HG03135 (cell line): ENCODE results near the gene CPLX1.
"Not testable (repeated sequence)": the region's sequence is repeated elsewhere in the genome, so short reads cannot be mapped to it uniquely, and the experiment has no call there.

ENCODE experiments used
- ATAC-seq: cut with Tn5 transposase; IDR thresholded peaks from one replicate; pipeline ENCODE4 v1.9.1; 2021; ENCODE audit warnings: mild to moderate bottlenecking, moderate library complexity; ENCODE audit not compliant: unreplicated experiment

The CPLX1 gene

DNA sequence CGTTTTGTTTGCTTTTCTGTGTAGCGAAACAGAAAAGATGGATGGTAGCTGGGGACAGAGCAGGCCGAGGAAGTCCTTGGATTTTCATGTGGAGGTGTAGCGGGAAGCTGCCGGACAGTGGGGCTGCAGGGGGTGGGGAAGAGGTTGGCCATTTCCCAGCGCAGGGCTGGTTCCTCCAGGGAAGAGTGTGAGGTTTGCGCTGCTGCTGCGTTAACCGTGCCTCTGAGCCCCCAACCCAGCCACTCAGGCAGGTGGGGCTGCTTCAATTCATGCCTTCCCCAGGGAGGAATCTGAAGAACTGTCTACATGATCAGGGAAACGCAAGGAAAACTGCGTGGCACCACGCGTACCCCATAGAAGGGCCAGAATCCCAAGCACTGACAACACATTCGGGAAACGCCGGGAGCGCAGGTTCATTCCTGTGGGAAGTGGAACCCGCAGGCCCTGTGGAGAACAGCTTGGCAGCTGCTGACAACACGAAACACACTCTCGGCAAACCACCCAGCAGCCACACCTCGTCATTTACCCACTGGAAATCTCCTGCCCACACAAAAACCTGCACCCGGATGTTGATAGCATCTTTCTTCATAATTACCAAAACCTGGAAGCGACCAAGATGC, 62.6 kb downstream of the CPLX1 start:
- ATAC-seq = no peak

DNA sequence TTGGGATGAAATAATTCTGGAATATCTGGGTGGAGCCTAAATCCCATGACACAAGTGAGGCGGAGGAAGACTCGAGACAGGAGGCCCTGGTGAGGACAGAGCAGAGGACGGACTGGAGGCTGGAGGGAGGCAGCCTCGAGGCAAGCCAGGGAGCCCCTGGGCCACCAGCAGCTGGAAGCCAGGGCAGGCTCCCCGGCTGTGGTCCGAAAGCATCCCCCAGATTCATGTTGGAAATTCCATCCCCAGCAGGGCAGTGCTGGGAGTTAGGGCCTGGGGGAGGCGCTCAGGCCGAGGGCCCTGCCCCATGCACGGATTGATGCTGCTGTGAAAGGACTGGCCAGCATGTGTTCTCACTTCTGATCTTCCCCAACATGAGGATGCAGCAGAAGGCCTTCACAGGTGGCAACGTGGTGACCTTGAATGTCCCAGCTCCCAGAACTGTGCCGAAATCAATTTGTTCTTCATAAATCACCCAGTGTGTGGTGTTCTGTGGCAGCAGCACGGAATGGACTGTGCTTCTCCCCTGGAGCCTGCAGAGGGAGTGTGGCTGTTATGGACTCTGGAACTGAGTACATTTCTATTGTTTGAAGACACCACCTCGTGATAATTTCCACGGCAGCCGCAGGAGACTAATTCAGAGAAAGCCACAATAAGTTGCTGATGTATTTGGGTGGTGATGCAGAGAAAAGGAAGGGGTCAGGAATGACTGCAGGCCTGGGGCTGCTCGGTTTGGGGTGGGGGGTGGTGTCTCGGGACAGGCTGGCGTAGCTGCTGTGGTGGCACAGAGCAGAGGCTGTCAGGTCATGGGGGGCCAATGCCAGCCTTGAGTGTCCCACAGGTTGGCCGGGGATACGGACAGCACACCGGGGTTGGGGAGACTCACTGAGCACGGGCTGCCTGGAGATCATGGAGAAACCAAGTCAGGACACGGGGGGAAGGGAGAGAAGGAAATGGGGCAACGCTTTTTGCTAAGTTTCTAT, 63.4 kb downstream of the CPLX1 start:
- no peak for ATAC-seq

DNA sequence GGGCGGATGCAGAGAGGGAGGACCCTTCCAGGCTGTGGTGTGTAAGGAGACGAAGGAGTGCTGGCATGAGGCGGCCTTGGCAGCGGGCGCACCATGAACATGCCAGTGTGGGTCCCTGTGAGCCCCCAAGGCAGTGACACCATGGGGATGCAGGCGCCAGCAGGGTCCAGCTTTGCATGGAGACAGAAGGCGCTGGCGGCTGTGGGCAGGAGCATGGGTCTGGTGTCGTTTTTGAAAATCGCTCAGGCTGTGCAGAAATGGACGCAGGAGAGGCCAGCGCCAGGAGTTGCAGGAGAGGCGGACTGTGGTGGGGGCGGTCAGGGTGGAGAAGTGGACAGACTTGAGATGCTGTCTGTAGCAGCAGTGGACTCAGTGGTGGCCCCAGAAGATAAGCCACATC, 64.2 kb downstream of the CPLX1 start:
- ATAC-seq = no peak

DNA sequence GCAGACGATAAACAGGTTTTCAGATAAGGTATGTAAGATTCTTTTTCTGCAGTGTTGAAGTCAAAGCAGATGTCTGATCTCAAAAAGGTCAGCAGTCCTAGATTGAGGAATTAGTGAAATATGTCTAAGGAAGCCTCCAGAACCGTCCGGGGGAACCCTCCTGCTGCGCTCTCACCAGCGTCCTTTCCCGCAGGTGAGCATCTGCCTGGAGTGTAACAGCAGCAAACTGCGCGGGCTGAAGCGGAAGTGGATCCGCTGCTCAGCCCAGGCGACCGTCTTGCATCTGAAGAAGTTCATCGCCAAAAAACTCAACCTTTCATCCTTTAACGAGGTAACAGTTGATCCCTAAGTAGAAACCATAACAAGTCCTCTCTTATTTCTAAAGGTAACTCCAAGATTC, 64.8 kb downstream of the CPLX1 start:
- no peak for ATAC-seq

DNA sequence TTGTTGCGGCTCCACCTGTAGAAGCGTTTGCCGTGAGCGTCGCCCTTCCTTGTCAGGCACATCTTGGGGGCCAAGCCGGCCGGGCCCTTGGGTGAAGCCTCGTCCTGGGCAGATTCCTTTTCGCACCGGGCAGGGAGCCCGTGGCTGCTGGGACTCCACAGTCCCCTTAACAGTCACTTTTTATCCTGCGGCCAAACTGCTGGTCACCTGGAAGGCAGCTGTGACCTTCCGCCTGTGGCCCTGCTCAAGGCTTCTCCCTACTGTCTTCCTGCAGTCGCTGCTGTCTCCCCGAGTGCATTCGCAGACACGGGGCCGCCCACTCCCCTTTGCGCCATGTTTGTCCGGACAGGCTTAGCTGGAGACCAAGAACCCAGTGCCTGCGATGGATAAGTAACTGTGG, 65.3 kb downstream of the CPLX1 start:
- no peak for ATAC-seq

DNA sequence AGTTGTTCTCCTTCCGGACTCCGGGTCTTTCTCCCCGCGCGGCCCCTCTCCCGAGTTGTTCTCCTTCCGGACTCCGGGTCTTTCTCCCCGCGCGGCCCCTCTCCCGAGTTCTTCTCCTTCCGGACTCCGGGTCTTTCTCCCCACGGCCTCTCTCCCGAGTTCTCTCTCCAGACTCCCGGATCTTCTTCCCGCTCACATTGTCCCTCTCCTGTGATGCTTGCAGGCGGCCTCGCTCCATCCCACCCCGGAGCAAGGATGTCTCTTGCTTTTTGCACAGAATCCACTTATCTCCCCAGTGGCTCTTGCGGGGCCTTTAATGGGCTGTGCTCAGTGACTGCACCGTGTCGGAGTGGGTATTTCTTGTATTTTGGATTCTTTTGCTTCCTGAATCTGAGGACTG, 66.1 kb downstream of the CPLX1 start:
- ATAC-seq = not testable (repeated sequence)

DNA sequence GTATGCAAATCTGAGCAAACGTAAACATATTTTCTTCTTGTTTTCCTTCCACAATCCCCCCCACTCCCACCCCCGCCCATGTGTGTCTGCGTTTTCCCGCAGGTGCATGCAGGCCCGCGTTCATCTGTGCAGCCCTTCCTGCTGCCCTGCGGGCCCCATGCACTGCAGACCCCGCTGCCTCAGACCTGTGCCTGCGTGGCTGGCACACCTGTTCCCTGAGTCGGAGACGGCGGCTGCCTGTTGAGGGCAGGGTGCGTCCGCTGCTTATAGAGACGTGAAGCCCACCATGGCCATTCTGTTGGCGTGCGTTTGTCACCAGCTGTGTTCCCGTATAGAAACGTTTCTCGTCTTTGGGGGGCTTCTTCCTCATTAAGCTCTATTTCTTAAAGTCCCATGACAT, 68.8 kb downstream of the CPLX1 start:
- no peak for ATAC-seq

DNA sequence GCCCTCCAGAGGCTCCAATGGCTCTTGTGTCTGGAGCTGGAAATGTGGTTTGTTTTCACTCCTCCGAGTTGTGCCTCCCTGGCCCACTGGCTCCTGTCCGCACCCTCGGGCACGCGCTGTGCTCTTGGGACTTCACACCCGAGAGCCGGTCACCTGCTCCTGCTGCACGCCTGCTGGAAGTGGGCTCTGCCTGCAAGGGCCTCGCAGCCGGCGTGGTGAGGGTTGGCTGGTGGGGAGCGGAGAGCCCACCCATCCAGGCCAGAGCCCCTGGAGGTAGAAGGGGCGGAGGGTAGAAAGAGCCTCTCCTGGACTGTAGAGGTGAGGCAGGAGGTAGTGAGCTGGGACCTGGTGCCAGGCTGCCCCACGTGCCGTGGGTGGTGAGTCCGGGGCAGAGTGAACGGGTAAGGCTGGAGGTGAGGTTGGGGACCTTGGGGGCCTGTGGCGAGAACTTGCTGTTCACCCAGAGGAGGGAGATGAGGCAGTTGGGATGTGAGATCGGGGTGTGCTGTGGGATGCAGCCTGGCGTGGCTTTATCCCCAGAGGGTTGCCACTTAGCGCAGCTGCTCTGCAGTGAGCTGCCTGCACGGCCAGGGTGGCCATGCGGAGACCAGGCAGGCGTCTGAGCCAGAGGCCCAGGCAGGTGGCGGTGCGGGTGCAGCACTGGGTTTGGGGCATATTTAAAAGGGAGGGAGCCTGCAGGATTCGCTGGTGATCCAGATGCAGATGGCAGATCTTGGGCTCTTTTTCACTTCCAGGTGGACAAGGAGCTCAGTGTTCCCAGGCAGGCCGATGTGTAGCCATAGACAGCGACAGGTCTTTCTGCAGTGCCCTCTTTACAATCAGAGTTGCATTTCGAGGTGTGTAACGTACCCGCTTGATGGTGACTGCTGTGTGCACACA, 71.5 kb downstream of the CPLX1 start:
- no peak for ATAC-seq

DNA sequence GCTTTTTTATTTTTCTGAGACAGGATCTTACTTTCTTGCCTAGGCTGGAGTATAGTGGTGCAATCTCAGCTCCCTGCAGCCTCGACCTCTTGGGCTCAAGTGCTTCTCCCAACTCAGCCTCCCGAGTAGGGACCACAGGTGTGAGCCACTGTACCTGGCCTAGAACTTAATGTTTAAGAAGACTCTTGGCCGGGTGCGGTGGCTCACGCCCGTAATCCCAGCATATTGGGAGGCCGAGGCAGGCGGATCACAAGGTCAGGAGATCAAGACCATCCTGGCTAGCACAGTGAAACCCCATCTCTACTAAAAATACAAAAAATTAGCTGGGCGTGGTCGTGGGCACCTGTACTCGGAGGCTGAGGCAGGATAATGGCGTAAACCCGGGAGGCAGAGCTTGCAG, 72.7 kb downstream of the CPLX1 start:
- not testable (repeated sequence) for ATAC-seq

DNA sequence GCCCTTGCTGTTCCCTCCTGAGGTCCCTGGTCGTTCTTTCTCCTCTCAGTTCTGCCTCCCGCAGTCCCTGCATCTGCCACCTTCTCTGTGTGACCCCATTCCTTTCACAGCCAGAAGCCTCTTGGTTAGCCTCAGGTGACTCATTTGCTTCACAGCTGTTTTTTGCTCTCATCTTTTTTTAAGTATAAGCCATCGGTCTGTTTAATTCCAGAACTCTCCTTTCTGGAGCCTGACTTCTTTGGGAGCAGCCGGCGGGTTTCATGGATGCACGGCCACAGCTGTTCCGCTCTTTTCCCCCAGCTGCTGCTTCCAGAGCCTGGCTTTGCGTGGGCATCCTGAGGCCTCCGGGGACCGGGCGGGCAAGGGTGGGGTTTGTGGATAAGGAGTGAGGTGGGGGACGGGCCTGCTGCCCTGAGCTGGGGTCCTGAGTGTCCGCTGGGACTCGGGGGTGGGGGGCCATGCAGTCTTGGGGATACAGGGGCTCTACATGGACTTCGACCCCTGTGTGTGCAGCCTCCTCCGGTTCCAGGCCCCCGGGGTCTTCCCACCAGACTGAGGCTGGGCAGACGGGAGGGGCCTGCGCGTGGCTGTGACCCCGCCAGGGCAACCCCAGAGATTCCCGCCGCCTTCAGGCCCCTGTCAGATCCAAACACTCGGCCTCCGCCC, 73.6 kb downstream of the CPLX1 start:
- ATAC-seq = no peak

DNA sequence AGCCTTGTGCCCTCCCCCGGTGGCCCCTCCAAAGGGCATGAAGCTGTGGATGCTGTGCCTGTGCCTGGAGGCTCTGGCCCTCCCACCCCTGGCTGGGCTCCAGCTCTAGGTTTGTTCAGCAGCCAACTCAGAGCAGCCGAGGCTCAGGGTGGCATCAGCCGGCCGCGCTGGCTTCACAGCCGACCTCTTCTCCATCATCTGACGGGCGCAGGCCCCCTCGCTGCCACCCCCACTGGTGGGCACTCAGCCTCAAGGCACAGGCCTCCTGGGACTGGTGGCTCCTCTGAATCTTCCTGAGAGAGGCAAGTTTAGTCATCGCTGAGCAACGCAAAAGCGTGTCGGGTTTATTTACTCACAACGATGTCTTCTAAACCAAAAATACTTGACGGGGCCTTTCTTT, 74.3 kb downstream of the CPLX1 start:
- ATAC-seq = no peak

DNA sequence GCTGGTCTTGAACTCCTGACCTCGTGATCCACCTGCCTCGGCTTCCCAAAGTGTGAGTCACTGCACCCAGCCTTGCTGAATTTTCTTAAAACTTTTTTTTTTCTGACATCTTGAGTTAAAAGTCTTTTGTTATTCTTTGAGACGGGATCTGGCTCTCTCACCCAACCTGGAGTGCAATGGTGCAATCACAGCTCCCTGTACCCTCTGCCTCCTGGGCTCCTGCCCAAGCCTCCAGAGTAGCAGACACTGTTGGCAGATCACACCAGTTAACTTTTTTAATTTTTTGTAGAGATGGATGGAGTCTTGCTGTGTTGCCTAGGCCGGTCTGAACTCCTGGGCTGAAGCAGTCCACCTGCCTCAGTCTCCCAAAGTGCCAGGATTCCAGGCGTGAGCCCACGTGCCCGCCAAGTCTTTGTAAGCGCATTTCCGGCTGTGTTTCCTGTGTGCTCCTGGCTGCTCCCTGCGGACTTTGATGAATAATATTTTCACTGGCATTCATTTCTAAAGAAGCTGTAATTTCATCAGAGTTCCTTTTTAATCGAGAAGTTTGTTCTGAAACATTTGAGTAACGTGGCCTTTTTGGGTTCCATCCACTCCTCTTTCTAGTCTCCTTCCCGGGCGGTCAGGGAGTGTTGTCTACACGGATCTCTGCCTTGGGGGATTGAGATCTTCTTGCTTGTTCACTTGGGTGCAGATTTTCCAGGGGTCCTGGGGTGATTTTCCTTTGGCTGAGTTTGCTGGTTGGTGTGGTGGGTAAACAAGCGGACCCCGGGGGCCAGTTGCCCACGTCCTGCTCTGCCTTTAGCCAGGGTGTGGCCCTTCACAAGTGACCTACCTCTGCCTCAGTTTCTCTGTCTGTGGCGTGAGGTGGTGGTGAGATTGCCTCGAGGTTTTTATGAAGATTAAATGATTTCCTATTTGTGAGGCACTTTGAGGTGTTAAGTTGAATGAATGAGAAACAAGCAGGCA, 75.9 kb downstream of the CPLX1 start:
- no peak for ATAC-seq

DNA sequence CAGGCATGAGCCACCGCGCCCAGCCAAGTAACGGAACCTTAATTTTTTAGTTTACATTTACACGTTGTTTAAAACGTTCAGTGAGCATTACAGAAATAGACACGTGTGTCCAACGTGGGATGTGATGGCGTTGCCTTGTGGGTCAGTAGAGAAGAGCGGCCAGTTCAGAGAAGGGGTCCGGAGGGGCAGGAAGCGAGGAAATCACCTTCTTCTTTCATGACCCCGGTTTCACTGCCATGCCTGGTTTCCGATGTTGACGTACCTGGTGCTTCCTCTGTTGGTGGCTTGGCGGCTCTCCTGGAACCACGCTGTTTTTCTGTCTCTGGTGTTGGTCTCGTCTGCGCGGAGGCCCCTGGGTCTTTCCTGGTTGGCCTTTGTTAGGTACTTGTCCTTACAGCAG, 77.5 kb downstream of the CPLX1 start:
- no peak for ATAC-seq

DNA sequence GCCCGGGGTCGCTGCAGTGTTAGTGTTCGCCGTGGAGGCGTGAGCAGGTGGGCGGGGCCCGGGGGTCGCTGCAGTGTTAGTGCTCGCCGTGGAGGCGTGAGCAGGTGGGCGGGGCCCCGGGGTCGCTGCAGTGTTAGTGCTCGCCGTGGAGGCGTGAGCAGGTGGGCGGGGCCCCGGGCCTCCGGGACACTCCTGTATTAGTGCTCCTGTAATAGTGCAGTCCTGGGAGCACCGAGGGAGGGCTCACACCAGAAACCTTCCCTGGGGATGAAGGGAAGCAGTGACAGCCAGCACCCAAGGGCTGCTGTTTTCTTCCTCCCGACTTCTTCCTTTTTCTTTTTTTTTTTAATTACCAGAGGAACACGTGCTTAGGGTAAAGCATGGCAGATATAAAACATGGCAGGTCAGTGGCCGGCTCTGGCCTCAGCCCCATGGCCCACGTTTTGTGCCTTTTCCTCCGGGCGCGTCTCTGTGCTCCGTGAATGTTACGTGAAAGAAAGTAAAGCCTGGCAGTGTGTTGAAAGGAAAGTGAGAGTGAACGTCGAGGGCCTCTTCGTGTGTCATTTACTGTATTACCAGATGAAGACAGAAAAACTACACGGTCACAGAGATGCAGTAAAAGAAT, 78.3 kb downstream of the CPLX1 start:
- no peak for ATAC-seq

DNA sequence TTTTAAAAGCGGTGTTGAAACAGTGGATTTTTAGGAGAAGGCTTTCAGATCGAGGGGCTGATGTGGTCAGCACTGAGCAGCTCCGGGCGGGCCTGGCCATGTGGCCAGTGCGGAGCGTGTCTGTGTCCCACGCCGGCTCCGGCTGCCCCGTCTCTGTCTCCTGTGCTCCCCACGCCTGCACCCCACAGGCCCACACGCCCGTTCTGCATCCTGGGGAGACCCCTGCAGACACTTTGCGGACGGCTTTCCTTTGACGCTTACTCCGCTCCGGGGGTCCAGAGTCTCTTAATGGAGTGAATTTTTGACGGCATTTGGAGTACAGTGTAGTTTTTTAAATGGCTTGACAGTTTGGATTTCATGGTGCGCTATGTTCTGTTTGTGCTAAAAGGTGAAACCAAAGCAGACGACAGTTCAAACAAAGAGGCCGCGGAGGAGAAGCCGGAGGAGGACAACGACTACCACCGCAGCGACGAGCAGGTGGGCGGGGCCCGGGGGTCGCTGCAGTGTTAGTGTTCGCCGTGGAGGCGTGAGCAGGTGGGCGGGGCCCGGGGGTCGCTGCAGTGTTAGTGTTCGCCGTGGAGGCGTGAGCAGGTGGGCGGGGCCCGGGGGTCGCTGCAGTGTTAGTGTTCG, 81.6 kb downstream of the CPLX1 start:
- no peak for ATAC-seq

DNA sequence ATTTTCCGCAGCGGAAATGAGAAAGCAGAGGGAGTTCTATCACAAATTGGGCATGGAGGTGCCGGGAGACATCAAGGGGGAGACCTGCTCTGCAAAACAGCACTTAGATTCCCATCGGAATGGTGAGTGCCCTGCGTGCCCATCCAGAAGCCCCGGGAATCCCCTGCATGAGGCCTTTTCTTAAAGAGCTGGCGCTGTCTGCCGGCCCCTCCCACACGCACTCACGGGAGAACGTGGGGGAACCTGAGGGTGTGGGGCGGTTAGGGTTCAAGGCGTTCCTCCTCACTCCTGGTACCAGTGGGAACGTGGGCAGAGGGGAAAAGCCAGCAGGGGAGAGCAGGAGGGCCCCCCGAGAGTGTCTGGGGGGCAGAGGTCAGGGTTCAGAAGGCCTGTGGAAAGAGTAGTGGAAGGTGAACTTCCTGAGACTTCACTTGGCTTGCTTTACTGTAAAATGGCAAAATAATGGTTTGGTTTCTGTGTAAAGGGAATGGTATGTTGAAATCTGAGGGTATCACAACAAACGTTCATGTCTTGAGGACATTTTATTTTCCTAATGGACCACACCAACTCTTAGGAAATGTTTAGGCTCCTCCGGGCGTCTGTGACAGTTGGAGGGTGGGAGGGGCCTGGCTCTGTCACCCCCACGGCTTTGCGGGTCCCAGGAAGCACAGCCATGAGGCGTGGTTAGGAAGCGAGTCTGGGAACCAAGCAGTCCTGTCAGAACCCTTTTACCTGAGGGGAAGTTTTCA, 82.3 kb downstream of the CPLX1 start:
- ATAC-seq = no peak

DNA sequence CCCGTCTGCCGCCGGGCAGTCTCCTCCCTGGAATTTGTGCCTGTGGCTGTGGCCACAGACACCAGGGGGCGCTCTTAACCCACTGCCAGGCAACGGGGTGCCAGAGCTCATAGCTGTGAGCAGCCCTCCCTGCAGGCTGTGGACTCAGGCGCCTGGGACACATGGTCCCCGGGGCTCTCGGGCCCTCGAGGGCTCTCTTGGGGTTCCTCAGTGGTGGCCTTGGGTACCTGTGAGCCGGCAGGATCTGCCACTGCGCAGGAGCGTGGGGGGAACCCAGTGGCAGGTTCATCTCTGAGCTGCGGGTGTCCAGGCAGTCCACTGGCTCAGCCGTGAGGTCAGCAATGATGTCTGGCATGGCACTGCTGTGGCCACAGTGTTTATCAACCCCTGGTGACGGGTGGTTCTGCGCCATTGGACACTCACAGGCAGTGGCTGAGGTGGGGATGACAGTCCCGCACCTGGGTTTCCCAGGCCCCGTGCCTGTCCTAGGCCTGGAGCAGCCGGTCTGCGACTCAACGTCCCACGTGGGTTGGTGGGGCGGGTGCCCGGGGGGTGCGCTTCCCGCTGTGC, 83.1 kb downstream of the CPLX1 start:
- ATAC-seq = no peak
